Colon (tissue), 2 donors: ENCODE data around the gene HECTD1.
"Not testable (repeated sequence)": the region's sequence is repeated elsewhere in the genome, so short reads cannot be mapped to it uniquely, and the experiment has no call there.

Experiments used
- FAIRE-seq: peaks from 2 replicates; lab custom pipeline; 2012; peaks lifted over from hg19 to GRCh38; lab: Jason Lieb, UNC
- donor health status: control.
- donor health status: control.

HECTD1 gene

DNA sequence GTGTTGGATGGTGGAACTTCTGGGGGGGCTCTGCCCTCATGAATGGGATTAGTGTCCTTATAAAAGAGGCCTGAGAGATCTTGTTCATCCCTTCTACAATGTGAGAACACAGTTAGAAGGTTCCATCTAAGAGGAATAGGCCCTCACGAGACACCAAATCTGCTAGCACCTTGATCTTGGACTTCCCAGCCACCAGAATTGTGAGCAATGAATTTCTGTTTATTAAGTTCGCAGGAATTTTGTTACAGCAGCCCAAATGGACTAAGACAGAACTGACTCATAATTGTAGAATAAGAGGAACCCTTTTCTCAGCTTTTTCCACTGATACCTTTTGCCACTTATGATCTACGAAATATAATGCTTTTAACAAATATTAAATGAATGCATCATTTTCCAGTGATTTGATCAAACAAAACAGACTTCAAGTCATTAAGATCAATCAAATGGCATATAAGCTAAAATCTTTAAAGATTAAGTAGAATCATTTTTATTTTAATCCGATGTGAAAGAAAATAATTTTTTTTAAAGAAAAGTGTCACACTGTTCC is 68.2 kb downstream of the HECTD1 start:
- no peak for FAIRE-seq

DNA sequence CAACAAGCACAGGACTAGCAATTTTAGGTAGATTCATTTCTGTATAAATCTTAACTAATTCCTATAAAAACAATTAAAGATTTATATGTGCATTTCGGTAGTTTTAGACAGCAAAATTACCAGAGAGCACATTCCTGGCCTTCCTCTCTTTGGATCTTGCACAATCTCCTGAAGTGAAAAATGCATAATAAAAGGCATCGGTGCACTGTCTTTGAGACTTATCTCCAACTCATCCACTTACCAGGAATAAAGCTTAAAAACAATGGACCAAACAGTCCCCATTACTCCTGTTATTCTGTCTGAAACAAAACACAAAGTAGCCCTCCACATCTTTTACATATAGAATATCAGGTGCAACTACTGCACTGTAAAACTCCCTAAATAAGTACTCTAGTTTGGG is 69.3 kb downstream of the HECTD1 start:
- no peak for FAIRE-seq

DNA sequence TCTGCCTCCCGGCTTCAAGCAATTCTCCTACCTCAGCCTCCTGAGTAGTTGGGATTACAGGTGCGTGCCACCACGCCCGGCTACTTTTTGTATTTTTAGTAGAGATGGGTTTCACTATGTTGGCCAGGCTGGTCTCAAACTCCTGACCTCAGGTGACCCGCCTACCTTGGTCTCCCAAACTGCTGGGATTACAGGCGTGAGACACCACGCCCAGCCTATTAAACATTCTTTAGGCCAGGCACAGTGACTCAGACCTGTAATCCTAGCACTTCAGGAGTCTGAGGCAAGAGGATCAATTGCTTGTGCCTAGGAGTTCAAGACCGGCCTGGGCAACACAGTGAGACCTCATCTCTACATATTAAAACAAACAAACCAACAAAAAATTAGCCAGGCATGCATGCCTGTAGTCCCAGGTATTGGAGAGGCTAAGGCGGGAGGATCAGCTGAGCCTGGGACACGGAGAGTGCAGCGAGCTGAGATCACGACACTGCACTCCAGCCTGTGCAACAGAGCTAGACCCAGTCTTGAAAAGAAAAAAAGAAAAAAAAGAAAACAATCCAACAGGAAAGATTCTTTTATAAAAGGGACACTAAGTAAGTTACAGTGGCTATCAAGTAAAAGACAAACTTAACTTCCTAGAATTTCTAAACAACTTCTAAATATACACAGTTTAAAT is 70.2 kb downstream of the HECTD1 start:
- no peak for FAIRE-seq

DNA sequence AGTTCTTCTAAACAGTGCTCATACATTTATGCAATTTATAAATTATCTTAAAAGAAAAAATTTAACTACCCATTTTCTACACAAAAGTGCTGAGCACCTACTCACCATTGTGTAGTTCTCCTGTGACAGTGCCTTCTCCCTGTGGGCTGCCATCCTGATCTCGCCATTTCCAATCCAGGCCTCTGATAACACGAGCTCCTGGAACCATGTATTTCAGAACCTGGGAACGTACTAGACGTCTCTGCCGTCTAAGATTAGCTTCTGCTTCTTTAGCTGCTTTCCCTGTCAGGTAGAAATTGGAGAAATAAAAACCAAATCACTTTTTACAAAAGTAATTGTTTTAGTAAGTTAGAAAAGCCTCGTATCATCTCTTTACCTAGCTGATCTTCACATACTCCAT is 74.5 kb downstream of the HECTD1 start:
- FAIRE-seq: no peak

DNA sequence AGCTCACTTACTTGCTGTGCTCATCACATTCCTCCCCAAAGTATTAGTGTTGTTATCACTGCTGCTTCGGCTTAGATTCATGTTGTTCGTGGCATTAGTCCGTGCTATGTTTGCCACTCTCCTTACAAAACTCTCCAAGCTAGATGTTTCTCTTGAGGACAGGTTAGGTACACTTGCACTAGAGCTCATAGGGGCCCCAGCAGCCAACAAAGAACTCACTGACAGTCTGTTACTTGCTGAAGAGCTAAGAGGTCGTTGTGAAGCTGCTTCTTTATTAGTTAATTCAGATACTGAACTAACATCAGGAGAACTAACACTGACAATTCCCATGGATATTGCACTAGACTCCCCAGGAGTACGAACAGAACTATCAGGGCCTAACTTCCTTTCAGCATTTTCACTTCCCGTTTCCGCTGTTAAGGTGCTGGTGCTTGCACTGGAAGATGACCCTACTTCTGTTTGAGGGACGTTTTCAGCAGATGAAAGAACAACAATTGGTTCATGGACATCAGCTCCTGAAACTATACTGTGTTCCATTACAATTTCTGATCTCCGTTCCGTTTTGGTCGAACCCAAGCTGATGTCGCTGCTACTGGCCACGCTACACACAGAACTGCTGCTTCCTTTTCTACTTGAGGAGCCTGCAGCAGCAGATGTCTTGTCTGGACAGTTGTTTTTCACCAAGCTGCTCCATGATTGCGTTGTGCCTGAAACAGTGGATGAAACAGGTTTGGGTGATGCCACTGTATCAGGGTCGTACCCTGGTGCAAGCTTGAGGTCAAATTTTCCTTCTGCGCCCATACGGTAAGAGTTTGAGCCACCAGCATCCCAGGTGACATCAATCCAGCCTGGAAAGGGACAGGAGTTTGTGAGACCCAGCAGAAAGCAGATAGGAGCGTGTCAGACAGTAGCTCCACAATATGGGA is 78.7 kb downstream of the HECTD1 start:
- no peak for FAIRE-seq

DNA sequence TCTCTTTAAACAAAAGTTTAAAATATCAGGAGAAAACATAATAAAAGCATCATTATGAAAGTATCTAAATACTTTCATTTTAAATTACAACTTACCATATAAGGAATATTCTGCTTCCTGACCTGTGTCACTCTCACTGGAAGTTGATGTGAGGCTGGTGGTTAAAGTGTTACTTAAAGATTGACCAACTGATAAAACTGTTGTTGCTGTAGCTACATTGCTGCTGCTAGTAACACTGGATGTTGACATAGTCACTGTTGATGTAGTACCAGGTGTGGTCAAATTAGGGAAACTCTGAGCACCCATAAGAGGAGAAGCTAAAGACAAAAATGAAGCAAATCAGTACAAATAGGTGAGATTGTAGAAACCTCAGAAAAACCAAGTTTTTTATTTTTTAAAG is 79.9 kb downstream of the HECTD1 start:
- FAIRE-seq: peak; percentile 88

DNA sequence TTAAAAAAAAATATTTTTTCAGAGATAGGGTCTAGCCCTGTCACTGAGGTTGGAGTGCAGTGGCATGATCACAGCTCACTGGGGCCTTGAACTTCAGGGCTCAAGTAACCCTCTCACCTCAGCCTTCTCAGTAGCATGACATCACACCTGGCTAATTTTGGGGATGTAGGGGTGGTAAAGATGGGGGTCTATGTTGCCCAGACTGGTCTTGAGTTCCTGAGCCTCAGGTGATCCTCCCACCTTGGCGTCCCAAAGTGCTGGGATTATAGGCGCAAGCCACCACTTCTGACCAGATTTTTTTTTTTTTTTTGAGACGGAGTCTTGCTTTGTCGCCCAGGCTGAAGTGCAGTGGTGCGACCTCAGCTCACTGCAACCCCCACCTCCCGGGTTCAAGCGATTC is 80.9 kb downstream of the HECTD1 start:
- FAIRE-seq: no peak

DNA sequence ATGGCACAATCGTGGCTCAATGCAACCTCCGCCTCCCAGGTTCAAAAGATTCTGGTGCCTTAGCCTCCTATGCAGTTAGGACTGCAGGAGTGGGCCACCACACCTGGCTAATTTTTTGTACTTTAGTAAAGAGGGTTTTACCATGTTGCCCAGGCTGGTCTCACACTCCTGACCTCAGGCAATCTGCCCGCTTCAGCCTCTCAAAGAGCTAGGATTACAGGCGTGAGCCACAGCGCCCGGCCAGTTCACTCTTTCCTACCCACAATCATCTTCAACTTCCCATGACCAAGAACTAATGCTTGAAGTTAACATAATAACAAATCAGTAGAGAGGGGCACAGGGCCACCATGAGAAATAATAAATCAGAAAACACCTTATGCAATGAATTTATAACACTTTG is 82.4 kb downstream of the HECTD1 start:
- no peak for FAIRE-seq

DNA sequence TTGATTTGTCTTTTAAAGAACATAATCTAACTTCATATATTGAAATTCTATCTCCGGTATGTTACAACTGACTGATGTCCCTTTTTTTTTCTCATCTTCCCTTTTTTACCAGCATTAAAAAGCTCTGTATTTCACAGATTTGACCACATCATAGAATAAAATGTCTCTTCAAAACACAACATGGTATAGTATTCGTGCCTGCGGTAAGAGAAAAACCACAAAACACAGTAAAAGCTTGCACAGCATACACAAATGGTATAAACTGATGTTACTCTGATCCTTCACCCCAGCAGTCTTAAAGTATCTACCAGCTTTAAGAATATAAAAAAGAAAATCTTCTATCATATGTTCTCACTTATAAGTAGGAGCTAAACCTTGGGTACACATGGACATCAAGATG is 83.4 kb downstream of the HECTD1 start:
- FAIRE-seq: no peak

DNA sequence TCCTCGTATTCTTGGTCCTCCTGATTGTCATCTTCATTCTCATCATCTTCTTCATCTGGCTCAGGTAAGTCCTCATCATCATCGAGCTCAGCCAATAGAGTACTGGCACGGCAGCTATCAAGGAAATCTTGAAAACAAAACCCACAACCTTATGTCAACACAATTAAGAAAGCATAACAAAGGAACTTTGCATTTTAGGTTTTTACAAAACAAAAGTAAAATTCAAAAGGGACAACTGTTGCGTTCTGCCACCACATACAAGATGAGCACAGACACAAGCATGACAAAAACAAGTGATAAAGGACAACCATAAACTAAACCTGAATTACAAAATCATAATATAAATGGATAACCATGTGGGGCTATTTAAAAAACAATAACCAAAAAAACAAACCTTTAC is 84.7 kb downstream of the HECTD1 start:
- FAIRE-seq: no peak

DNA sequence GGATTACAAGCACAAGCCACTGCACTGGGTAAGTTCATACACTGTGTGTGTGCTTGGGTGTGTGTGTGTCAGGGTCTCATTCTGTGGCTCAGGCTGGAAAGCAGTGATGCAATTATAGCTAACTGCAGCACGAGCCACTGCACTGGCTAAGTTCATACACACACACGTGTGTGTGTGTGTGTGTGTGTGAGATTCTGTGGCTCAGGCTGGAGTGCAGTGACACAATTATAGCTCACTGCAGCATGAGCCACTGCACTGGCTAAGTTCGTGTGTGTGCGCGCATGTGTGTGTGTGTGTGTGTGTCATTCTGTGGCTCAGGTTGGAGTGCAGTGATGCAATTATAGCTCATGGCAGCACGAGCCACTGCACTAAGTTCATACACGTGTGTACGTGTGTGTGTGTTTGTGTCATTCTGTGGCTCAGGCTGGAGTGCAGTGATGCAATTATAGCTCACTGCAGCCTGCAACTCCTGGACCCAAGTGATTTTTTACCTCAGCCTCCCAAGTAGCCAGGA is 85.4 kb downstream of the HECTD1 start:
- no peak for FAIRE-seq

DNA sequence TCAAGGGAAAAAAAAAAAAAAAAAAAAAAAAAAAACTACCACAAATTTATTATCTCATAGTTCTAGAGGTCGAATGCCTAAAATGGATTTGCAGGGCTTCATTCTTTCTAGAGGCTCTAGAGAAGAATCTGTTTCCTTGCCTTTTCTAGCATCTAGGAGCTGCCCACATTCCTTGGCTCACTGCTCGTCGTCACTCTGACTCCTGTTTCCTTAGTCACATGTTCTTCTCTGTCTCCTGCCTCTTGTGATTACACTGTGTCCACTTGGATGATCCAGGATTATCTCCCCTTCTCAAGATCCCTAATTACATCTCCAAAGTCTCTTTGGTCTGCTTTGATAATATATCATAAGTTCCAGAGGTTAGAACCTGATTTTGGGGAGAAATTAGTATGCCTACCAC is 88.7 kb downstream of the HECTD1 start:
- no peak for FAIRE-seq

DNA sequence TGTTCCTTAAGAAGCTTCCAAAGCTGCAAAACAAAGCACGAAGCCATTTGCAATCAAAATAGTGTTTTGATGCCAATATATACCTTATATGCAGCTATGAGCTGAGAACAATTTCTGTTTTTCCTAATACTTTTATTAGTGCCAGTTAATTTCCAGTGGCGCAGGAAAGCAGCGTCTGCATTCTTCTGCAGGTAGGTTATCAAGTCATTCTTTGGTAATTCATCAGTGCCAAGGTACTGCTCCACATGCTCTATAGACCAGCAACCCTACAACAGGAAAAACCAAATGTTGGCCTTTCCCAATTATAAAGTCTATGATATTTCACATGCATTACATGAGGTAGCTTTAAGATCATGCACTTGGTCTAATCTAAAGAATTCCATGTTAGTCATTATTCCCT is 93.8 kb downstream of the HECTD1 start:
- no peak for FAIRE-seq

DNA sequence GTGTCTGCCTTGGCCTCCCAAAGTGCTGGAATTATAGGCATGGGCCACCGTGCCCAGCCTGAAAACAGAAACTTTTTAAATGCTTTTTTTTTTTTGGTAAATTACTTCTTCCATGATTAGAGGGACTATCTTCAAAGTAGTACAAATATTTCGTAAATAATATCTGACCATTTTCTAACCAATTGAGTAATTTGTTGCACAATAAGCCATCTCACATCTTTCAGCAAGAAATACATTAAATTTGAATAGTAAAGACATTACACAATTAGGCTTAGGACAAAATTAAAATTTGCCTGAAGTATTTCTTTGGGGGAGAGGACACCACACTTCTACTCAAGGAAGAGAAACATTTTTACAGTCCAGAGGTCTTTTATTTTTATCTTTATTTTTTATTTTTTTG is 96.7 kb downstream of the HECTD1 start:
- no peak for FAIRE-seq

DNA sequence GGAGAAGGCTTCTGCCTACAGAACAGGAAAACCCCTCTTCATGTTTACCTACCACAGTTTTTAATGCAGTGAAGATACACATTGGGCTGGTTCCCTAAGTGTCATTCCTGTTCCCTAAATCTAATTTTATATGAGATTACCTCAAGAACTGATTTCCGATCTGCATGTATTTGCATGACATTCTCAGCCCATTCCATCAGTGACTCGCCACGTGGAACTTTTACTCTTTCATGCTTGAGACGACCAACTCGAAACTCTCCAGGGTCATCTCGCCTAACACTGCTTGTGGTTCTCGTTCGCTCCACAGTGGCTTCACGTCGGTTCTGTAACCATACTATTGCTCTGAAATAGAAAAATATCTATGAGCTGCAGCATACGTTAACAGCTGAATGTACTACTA is 98.3 kb downstream of the HECTD1 start:
- no peak for FAIRE-seq

DNA sequence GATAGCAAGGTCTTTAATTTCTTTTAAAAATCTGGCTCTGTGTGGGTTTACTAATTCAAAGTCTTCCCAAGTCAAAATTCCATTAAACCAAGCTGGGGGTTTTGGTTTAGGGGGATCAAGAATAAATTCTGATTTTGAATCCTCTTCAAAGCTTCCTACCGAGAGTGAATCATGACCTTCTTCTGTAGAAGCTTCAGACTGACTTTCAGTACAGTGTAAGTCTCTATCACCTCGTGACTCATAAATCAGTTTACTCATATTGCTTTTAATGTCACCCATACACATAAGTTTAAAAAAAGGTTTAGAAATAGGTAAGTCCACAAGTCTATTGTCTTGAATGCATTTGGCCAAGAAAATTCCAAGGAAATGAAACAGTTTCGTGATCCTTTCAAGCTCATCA is 100.8 kb downstream of the HECTD1 start:
- FAIRE-seq: no peak

DNA sequence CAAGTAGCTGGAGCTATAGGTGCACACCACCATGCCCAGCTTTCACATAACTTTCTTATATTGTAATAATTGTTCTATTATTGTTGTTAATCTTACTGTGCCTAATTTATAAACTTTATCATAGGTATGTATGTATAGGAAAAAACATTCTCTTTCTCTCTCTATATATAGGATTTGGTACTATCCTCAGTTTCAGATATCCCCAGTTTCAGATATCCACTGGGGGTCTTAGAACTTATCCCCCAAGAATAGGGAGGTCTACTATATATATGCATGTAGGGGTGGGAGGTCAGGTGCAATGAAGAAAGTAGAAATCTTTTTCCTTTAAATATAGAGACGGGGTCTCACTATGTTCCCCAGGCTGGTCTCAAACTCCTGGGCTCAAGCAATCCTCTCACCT is 110.5 kb downstream of the HECTD1 start:
- FAIRE-seq: no peak

DNA sequence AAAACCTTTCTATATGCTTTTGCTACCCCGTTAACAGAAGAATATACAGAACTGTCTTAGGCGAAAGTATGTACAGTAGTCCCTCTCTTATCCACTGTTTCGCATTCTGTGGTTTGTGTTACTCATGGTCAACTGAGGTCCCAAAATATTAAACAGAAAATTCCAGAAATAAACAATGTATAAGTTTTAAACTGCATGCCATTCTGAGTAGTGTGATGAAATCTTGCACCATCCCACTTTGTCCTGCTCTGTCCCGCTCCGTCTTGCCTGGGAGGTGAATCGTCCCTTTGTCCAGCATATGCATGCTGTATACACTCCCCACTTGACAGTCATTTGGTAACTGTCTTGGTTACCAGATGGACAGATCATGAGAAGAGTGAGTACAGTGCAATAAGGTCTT is 111.3 kb downstream of the HECTD1 start:
- no peak for FAIRE-seq

DNA sequence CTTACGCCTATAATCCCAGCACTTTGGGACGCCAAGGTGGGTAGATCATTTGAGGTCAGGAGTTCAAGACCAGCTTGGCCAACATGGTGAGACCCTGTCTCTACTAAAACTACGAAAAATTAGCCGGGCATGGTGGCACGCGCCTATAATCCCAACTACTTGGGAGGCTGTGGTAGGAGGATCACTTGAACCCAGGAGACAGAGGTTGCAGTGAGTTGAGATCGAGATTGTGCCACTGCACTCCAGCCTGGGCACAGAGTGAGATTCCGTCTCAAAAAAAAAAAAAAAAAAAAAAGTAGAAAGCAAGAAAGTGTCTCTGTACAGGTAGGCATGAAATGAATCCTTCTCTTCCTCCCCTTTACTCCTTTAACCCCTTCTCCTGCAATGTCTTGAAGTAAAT is 111.8 kb downstream of the HECTD1 start:
- not testable (repeated sequence) for FAIRE-seq

DNA sequence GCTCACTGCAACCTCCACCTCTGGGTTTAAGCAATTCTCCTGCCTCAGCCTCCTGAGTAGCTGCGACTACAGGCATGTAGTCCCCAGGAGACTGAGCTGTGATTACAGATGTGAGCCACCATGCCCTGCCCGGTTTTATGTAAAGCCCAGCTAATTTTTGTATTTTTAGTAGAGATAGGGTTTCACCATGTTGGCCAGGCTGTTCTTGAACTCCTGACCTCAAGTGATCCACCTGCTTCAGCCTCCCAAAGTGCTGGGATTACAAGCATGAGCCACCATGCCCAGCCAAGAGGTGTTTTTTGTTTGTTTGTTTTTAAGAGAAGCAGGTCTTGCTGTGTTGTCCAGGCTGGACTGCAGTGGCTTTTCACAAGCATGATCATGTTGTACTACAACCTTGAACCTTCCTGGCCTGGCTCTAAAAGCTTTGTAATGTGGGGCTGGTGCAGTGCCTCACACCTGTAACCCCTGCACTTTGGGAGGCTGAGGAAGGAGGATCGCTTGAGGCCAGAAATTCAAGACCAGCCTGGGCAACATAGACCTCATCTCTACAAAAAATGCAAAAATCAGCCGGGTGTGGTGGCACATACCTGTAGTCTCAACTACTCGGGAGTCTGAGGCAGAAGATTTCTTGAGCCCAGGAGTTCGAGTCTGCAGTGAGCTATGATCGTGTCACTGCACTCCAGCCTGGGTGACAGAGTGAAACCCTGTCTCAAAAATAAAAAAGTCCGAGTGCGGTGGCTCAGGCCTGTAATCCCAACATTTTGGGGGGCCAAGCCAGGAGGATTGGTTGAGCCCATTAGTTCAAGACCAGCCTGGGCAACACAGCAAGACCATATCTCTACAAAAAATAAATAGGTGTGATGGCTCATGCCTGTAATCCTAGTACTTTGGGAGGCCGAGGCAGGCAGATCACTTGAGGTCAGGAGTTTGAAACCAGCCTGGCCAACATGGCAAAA is 113.4 kb downstream of the HECTD1 start:
- FAIRE-seq: not testable (repeated sequence)

DNA sequence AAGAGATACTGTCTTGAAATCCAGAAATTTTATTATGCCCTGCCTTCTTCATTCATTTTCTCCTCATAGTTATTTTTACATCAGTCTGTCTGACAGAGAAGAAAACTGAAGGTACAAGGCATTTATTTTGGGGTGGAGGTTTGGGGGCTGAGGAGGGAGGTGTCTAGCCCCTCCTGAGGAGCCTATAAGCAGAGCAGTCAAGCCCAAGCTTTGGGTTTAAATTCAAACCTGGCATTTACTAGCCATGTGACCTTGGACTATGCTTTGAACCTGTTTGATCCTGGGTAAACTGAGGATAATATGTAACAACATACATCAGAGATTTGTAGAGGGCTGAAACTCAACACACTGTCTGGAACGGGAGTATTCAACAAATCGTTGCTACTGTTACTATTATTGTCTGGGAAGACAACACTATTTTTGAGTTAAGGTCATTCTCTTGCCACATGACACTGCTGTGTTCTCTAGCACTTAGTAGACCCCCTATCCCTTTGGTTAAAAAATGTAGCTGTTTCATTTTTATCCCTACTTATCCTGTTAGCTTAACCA is 115.4 kb downstream of the HECTD1 start:
- FAIRE-seq: no peak
